IPS DF 19.7 (cell line): Measurements from ENCODE around the gene MAML2.

Source experiments
- DNase-seq: peaks from one replicate; pipeline ENCODE4 v3.0.0-alpha.2; 2013; ENCODE audit warnings: low read depth, low spot score

Gene MAML2

GRCh38 chr11:96339706-96340554 is 3.1 kb downstream of the MAML2 start:
- DNase-seq, result no peak

GRCh38 chr11:96338910-96339705 is 3.9 kb downstream of the MAML2 start:
- DNase-seq, result no peak

- DNase-seq, result no peak
Measured at GRCh38 chr11:96337541-96338431, 5.2 kb downstream of the MAML2 start.

- DNase-seq, result no peak
Measured at GRCh38 chr11:96335388-96335787, 7.6 kb downstream of the MAML2 start.

- no peak for DNase-seq
Measured at GRCh38 chr11:96334219-96334618, 8.8 kb downstream of the MAML2 start.

- DNase-seq, result no peak
Measured at GRCh38 chr11:96333191-96333719, 9.7 kb downstream of the MAML2 start.

GRCh38 chr11:96332126-96332771 is 10.7 kb downstream of the MAML2 start:
- DNase-seq, result no peak

GRCh38 chr11:96331699-96332116 is 11.3 kb downstream of the MAML2 start:
- no peak for DNase-seq

GRCh38 chr11:96330511-96330859 is 12.5 kb downstream of the MAML2 start:
- no peak for DNase-seq

- no peak for DNase-seq
Measured at GRCh38 chr11:96329855-96330510, 13.0 kb downstream of the MAML2 start.

- no peak for DNase-seq
Measured at GRCh38 chr11:96329419-96329818, 13.6 kb downstream of the MAML2 start.

GRCh38 chr11:96328395-96329010 is 14.5 kb downstream of the MAML2 start:
- DNase-seq, result no peak

GRCh38 chr11:96326959-96327358 is 16.0 kb downstream of the MAML2 start:
- no peak for DNase-seq

- DNase-seq, result no peak
Measured at GRCh38 chr11:96324912-96325311, 18.1 kb downstream of the MAML2 start.

GRCh38 chr11:96323642-96323985 is 19.4 kb downstream of the MAML2 start:
- no peak for DNase-seq

- no peak for DNase-seq
Measured at GRCh38 chr11:96322775-96323641, 20.0 kb downstream of the MAML2 start.

GRCh38 chr11:96321091-96321490 is 21.9 kb downstream of the MAML2 start:
- DNase-seq, result no peak

- DNase-seq, result no peak
Measured at GRCh38 chr11:96319898-96320656, 22.9 kb downstream of the MAML2 start.

GRCh38 chr11:96318850-96319249 is 24.1 kb downstream of the MAML2 start:
- DNase-seq, result no peak
